Body of pancreas (tissue), 4 donors: ENCODE results near the gene PAFAH2.

Experiments
- POLR2A ChIP-seq, 3 donors: fragments of 450-650 bp; IDR thresholded peaks; one replicate each; pipeline ENCODE4 v1.6.1; 2016; ENCODE audit warnings: antibody characterized with exemption in 3 of 3, mild to moderate bottlenecking in 2 of 3
- TF ChIP-seq, protein P1 (sequence below), 7 experiments: fragments of 450-650 bp in 4 of 7; fragments of 200-600 bp in 3 of 7; sonication (generic) in 3 of 7; IDR thresholded peaks; one replicate each; pipeline ENCODE4 v1.5.1; 2016 to 2019; ENCODE audit warnings: antibody characterized with exemption in 7 of 7

DNA sequence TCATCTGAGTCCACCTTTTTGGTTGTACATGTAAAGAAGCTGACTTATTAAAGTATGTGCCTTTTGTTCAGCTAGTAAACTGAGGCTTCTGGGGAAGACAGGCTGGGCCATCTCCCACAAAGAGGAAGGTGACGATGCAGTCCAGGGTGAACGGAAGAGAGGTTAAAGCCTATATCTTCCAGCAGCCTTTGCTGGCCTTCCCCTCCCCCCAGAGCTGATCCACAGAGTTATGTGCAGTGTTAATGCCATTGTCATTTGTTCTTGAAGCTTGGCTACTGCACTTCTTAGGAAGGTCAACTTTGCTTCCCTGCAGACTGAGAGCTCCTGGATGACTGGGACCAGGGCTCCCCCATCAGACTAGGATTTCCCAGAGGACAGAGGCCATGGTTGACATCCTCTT lies 45.9 kb upstream of the PAFAH2 start:
- TF ChIP-seq, protein P1, sequence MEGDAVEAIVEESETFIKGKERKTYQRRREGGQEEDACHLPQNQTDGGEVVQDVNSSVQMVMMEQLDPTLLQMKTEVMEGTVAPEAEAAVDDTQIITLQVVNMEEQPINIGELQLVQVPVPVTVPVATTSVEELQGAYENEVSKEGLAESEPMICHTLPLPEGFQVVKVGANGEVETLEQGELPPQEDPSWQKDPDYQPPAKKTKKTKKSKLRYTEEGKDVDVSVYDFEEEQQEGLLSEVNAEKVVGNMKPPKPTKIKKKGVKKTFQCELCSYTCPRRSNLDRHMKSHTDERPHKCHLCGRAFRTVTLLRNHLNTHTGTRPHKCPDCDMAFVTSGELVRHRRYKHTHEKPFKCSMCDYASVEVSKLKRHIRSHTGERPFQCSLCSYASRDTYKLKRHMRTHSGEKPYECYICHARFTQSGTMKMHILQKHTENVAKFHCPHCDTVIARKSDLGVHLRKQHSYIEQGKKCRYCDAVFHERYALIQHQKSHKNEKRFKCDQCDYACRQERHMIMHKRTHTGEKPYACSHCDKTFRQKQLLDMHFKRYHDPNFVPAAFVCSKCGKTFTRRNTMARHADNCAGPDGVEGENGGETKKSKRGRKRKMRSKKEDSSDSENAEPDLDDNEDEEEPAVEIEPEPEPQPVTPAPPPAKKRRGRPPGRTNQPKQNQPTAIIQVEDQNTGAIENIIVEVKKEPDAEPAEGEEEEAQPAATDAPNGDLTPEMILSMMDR (IDR thresholded peaks at IDR 0.05) = no peak
- TF ChIP-seq POLR2A (IDR thresholded peaks at IDR 0.05) = no peak
